GM19397 (cell line): ENCODE results near the gene SLC25A10.
A peak's percentile ranks its signal among the peaks of the same experiment; 100 is the strongest.

Experiments
- ATAC-seq: cut with Tn5 transposase; IDR thresholded peaks from one replicate; pipeline ENCODE4 v1.9.1; 2021; ENCODE audit warnings: mild to moderate bottlenecking, moderate library complexity; ENCODE audit not compliant: unreplicated experiment

SLC25A10 gene

GRCh38 chr17:81705518-81706231 is 6.4 kb upstream of the SLC25A10 start:
- no peak for ATAC-seq

GRCh38 chr17:81706232-81706611 is 5.9 kb upstream of the SLC25A10 start:
- no peak for ATAC-seq

GRCh38 chr17:81706757-81707624 is 5.1 kb upstream of the SLC25A10 start:
- ATAC-seq: no peak

GRCh38 chr17:81707725-81708646 is 4.1 kb upstream of the SLC25A10 start:
- no peak for ATAC-seq

- no peak for ATAC-seq
Measured at GRCh38 chr17:81708739-81709185, 3.3 kb upstream of the SLC25A10 start.

- ATAC-seq: no peak
Measured at GRCh38 chr17:81710514-81711308, 1.4 kb upstream of the SLC25A10 start.

- ATAC-seq: peak; percentile 8
Measured at GRCh38 chr17:81712468-81713003, 452 bp downstream of the SLC25A10 start.

- no peak for ATAC-seq
Measured at GRCh38 chr17:81713004-81713555, 996 bp downstream of the SLC25A10 start.

GRCh38 chr17:81713556-81714411 is 1.7 kb downstream of the SLC25A10 start:
- no peak for ATAC-seq

GRCh38 chr17:81714412-81715106 is 2.5 kb downstream of the SLC25A10 start:
- ATAC-seq: no peak

GRCh38 chr17:81715107-81715871 is 3.2 kb downstream of the SLC25A10 start:
- no peak for ATAC-seq

- no peak for ATAC-seq
Measured at GRCh38 chr17:81715872-81716673, 4.0 kb downstream of the SLC25A10 start.

- no peak for ATAC-seq
Measured at GRCh38 chr17:81716674-81716996, 4.6 kb downstream of the SLC25A10 start.

- ATAC-seq: no peak
Measured at GRCh38 chr17:81717049-81717765, 5.1 kb downstream of the SLC25A10 start.

GRCh38 chr17:81717766-81718089 is 5.6 kb downstream of the SLC25A10 start:
- ATAC-seq: no peak
